SU-DHL-6 (cell line): ENCODE measurements around the gene MITF.

Experiments
- H2AFZ ChIP-seq: fragments of 200-600 bp; sonication (generic); 2 replicates; pipeline ENCODE4 v1.6.1; 2014; ENCODE audit warnings: low read depth, mild to moderate bottlenecking, moderate library complexity, mixed read lengths, antibody characterized with exemption, low read length; ENCODE audit not compliant: severe bottlenecking
- H3F3A ChIP-seq: fragments of 200-600 bp; shearing (Covaris generic); 2 replicates; pipeline ENCODE4 v1.6.0; 2016; ENCODE audit warnings: antibody characterized with exemption, mild to moderate bottlenecking; ENCODE audit not compliant: insufficient read depth
- H3K27ac ChIP-seq: fragments of 200-600 bp; sonication (generic); 2 replicates; pipeline ENCODE4 v1.5.1; 2016; ENCODE audit warnings: low read depth, mild to moderate bottlenecking, low read length, moderate library complexity, mixed read lengths
- H3K27me3 ChIP-seq: fragments of 200-600 bp; sonication (generic), shearing (Covaris generic); 2 replicates; pipeline ENCODE4 v1.6.0; 2014; ENCODE audit warnings: mild to moderate bottlenecking, low read length
- H3K36me3 ChIP-seq: fragments of 200-600 bp; sonication (generic); 2 replicates; pipeline ENCODE4 v1.6.1; 2014; ENCODE audit warnings: mild to moderate bottlenecking, low read length, mixed read lengths
- H3K4me2 ChIP-seq: fragments of 300-600, 200-600 bp; shearing (Covaris generic), sonication (generic); 2 replicates; pipeline ENCODE4 v1.6.0; 2014; ENCODE audit warnings: low read length, low read depth, mild to moderate bottlenecking; ENCODE audit not compliant: poor library complexity, severe bottlenecking
- H3K4me3 ChIP-seq: fragments of 200-600 bp; sonication (generic); 2 replicates; pipeline ENCODE4 v1.5.1; 2014; ENCODE audit warnings: antibody characterized with exemption, low read length, mild to moderate bottlenecking, mixed read lengths; ENCODE audit not compliant: insufficient read depth, poor library complexity, severe bottlenecking
- H3K79me2 ChIP-seq: fragments of 200-600 bp; sonication (generic); 2 replicates; pipeline ENCODE4 v1.6.1; 2014; ENCODE audit warnings: mild to moderate bottlenecking, low read length, moderate library complexity; ENCODE audit not compliant: insufficient read depth
- H3K9ac ChIP-seq: fragments of 200-600 bp; sonication (generic); 2 replicates; pipeline ENCODE4 v1.7.0; 2014; ENCODE audit warnings: mild to moderate bottlenecking, low read length
- H3K9me2 ChIP-seq: fragments of 200-600 bp; sonication (generic); replicated peaks from 2 replicates; pipeline ENCODE4 v1.6.1; 2014; ENCODE audit warnings: low read length; ENCODE audit not compliant: insufficient read depth
- H3K9me3 ChIP-seq: fragments of 200-600 bp; sonication (generic); 2 replicates; pipeline ENCODE4 v1.6.1; 2014; ENCODE audit warnings: low read length, mixed read lengths; ENCODE audit not compliant: insufficient read depth
- H4K20me1 ChIP-seq: fragments of 200-600 bp; sonication (generic); 2 replicates; pipeline ENCODE4 v1.6.1; 2014; ENCODE audit warnings: low read depth, mild to moderate bottlenecking, antibody characterized with exemption, low read length, moderate library complexity, mixed read lengths
- CTCF ChIP-seq: fragments of 200-600 bp; sonication (generic); IDR thresholded peaks from one replicate; pipeline ENCODE4 v1.5.1; 2017; ENCODE audit warnings: antibody characterized with exemption, mild to moderate bottlenecking, low read length, moderate library complexity; ENCODE audit not compliant: insufficient read depth, poor library complexity, severe bottlenecking
- EZH2phosphoT487 ChIP-seq: fragments of 200-600 bp; sonication (generic), shearing (Covaris generic); conservative IDR thresholded peaks from 2 replicates; pipeline ENCODE4 v1.6.1; 2018; ENCODE audit warnings: mild to moderate bottlenecking, antibody characterized with exemption, low read length, moderate library complexity, mixed read lengths

The MITF gene

GRCh38 chr3:69856965-69857705 is 117.9 kb downstream of the MITF start:
- Histone ChIP-seq H3K9me2 (no peaks in the 10 kb centered on the region), H3K9me3 (no peaks in the 10 kb centered on the region), H3F3A (no peaks in the 10 kb centered on the region), H3K4me3 (no peak overlapping the region), H3K27me3 (no peaks in the 10 kb centered on the region), H3K36me3 (no peaks in the 10 kb centered on the region), H2AFZ (no peak overlapping the region), H3K9ac (no peak overlapping the region), H3K79me2 (no peaks in the 10 kb centered on the region), H3K4me2 (no peak overlapping the region), H3K27ac (no peak overlapping the region), H4K20me1 (no peaks in the 10 kb centered on the region)
- TF ChIP-seq EZH2phosphoT487: no peak
- no peak for TF ChIP-seq CTCF

GRCh38 chr3:69861556-69861955 is 122.3 kb downstream of the MITF start:
- Histone ChIP-seq H2AFZ (no peak overlapping the region), H3K4me2 (no peak overlapping the region), H3K79me2 (no peaks in the 10 kb centered on the region), H3K9me2 (no peaks in the 10 kb centered on the region), H3K27me3 (no peaks in the 10 kb centered on the region), H3K9me3 (no peaks in the 10 kb centered on the region), H3K9ac (no peak overlapping the region), H3K36me3 (no peaks in the 10 kb centered on the region), H3K4me3 (no peak overlapping the region), H3K27ac (no peak overlapping the region), H4K20me1 (no peaks in the 10 kb centered on the region), H3F3A (no peaks in the 10 kb centered on the region)
- TF ChIP-seq CTCF: no peak
- TF ChIP-seq EZH2phosphoT487: no peak

- H3K9ac ChIP-seq: no peak overlapping the region
- H3K9me2 ChIP-seq: no peaks in the 10 kb centered on the region
- no peak overlapping the region for H3K4me2 ChIP-seq
These were observed 124.9 kb downstream of the MITF start for GRCh38 chr3:69864141-69864540.

More at GRCh38 chr3:69864141-69864540, 124.9 kb downstream of the MITF start:
- Histone ChIP-seq H3K79me2 (no peaks in the 10 kb centered on the region), H4K20me1 (no peaks in the 10 kb centered on the region), H3K9me3 (no peaks in the 10 kb centered on the region), H3K27ac (no peak overlapping the region), H3K36me3 (no peaks in the 10 kb centered on the region), H3K27me3 (no peaks in the 10 kb centered on the region), H3F3A (no peaks in the 10 kb centered on the region), H3K4me3 (no peak overlapping the region), H2AFZ (no peak overlapping the region)
- TF ChIP-seq CTCF: no peak
